ENCODE results near the gene TTPAL. TPM values are rescaled to one million over a fixed set of nuclear protein-coding genes. Genes with fewer than 3 reads are reported as not detected.

The TTPAL gene
- total RNA-seq, 1 experiment from 2014 or later: 10.3 TPM

DNA sequence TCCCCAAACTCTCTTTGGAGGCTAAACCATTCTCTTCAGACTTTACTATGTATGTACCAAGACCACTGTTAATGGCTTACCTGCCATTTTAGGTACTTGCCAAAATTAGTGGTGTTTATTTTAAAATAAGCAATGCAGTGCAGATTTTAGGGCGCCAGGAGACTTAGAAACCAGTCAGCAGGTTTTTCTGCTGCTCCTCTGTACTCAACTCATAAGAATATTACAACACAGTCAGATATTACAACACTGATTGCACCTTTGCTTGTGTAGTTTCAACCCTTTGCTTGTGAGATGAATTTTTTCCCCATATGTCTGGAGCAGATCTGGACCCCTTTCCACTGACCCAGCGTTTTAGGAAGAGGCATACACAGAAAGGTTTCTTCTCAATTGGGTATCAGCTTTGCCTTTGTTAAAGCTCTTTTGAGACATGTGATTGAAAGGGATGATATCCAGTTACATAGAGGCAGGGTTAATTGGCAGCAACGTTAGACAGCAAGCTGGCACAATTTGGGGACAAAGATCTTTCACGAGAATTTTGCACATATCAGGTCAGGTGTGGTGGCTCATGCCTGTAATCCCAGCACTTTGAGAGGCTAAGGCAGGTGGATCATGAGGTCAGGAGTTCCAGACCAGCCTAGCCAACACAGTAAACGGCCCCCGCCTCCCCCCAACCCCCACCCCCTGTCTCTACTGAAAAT is 6.2 kb downstream of the TTPAL start (continued):
- TF ChIP-seq, protein P1, sequence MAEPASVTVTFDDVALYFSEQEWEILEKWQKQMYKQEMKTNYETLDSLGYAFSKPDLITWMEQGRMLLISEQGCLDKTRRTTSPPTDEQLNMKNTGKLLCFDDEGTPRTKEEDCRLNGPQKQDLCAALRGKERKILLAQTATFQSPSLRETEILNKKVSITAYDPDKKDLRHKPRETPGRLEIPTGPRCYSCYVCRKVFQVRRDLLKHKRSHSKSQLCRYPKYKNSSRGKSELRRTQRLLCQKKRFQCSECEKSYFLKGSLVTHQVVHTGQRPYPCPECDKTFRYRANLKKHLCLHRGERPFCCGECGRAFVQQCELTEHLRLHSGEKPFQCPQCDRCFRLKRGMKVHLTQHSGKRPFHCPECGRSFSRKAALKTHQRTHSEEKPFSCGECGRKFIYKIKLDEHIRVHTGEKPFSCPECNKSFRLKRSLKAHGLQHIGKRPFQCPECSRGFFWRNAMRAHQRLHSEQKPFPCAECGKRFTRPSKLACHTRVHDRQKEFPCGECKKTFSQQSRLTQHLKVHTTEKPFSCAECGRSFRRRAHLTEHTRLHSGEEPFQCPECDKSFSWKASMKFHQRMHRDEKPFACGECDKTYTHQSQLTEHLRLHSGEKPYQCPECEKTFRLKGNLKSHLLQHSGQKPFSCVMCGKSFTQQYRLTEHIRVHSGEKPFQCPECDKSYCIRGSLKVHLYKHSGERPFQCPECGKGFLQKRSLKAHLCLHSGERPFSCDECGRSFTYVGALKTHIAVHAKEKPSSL (CRISPR knock-in tag; conservative IDR thresholded peaks at IDR 0.05): no peak
- no peak for TF ChIP-seq TP53 (CRISPR knock-in tag; IDR thresholded peaks at IDR 0.05)
- no peak for TF ChIP-seq NFATC4 (CRISPR knock-in tag; IDR thresholded peaks at IDR 0.05)
- TF ChIP-seq IRF2 (CRISPR knock-in tag; IDR thresholded peaks at IDR 0.05; ENCODE audit: borderline replicate concordance, low read depth): no peak
- TF ChIP-seq, protein P2, sequence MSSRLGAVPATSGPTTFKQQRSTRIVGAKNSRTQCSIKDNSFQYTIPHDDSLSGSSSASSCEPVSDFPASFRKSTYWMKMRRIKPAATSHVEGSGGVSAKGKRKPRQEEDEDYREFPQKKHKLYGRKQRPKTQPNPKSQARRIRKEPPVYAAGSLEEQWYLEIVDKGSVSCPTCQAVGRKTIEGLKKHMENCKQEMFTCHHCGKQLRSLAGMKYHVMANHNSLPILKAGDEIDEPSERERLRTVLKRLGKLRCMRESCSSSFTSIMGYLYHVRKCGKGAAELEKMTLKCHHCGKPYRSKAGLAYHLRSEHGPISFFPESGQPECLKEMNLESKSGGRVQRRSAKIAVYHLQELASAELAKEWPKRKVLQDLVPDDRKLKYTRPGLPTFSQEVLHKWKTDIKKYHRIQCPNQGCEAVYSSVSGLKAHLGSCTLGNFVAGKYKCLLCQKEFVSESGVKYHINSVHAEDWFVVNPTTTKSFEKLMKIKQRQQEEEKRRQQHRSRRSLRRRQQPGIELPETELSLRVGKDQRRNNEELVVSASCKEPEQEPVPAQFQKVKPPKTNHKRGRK (CRISPR knock-in tag; IDR thresholded peaks at IDR 0.05; ENCODE audit: borderline replicate concordance): no peak
- TF ChIP-seq, protein P3, sequence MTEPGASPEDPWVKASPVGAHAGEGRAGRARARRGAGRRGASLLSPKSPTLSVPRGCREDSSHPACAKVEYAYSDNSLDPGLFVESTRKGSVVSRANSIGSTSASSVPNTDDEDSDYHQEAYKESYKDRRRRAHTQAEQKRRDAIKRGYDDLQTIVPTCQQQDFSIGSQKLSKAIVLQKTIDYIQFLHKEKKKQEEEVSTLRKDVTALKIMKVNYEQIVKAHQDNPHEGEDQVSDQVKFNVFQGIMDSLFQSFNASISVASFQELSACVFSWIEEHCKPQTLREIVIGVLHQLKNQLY (CRISPR knock-in tag; IDR thresholded peaks at IDR 0.05): no peak
- no peak for TF ChIP-seq ATF1 (CRISPR knock-in tag; IDR thresholded peaks at IDR 0.05)
- no peak for TF ChIP-seq ZNF121 (CRISPR knock-in tag; IDR thresholded peaks at IDR 0.05)
- no peak for TF ChIP-seq FOXK1 (CRISPR knock-in tag; IDR thresholded peaks at IDR 0.05)
- no peak for TF ChIP-seq FOXP1 (CRISPR knock-in tag; IDR thresholded peaks at IDR 0.05; ENCODE audit: borderline replicate concordance)
- TF ChIP-seq, protein P4, sequence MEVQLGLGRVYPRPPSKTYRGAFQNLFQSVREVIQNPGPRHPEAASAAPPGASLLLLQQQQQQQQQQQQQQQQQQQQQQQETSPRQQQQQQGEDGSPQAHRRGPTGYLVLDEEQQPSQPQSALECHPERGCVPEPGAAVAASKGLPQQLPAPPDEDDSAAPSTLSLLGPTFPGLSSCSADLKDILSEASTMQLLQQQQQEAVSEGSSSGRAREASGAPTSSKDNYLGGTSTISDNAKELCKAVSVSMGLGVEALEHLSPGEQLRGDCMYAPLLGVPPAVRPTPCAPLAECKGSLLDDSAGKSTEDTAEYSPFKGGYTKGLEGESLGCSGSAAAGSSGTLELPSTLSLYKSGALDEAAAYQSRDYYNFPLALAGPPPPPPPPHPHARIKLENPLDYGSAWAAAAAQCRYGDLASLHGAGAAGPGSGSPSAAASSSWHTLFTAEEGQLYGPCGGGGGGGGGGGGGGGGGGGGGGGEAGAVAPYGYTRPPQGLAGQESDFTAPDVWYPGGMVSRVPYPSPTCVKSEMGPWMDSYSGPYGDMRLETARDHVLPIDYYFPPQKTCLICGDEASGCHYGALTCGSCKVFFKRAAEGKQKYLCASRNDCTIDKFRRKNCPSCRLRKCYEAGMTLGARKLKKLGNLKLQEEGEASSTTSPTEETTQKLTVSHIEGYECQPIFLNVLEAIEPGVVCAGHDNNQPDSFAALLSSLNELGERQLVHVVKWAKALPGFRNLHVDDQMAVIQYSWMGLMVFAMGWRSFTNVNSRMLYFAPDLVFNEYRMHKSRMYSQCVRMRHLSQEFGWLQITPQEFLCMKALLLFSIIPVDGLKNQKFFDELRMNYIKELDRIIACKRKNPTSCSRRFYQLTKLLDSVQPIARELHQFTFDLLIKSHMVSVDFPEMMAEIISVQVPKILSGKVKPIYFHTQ (CRISPR knock-in tag; IDR thresholded peaks at IDR 0.05): no peak
- TF ChIP-seq JAZF1 (CRISPR knock-in tag; IDR thresholded peaks at IDR 0.05): no peak
- TF ChIP-seq RORB (CRISPR knock-in tag; IDR thresholded peaks at IDR 0.05): no peak
- TF ChIP-seq, protein P5, sequence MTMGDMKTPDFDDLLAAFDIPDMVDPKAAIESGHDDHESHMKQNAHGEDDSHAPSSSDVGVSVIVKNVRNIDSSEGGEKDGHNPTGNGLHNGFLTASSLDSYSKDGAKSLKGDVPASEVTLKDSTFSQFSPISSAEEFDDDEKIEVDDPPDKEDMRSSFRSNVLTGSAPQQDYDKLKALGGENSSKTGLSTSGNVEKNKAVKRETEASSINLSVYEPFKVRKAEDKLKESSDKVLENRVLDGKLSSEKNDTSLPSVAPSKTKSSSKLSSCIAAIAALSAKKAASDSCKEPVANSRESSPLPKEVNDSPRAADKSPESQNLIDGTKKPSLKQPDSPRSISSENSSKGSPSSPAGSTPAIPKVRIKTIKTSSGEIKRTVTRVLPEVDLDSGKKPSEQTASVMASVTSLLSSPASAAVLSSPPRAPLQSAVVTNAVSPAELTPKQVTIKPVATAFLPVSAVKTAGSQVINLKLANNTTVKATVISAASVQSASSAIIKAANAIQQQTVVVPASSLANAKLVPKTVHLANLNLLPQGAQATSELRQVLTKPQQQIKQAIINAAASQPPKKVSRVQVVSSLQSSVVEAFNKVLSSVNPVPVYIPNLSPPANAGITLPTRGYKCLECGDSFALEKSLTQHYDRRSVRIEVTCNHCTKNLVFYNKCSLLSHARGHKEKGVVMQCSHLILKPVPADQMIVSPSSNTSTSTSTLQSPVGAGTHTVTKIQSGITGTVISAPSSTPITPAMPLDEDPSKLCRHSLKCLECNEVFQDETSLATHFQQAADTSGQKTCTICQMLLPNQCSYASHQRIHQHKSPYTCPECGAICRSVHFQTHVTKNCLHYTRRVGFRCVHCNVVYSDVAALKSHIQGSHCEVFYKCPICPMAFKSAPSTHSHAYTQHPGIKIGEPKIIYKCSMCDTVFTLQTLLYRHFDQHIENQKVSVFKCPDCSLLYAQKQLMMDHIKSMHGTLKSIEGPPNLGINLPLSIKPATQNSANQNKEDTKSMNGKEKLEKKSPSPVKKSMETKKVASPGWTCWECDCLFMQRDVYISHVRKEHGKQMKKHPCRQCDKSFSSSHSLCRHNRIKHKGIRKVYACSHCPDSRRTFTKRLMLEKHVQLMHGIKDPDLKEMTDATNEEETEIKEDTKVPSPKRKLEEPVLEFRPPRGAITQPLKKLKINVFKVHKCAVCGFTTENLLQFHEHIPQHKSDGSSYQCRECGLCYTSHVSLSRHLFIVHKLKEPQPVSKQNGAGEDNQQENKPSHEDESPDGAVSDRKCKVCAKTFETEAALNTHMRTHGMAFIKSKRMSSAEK (CRISPR knock-in tag; IDR thresholded peaks at IDR 0.05; ENCODE audit: borderline replicate concordance): no peak

DNA sequence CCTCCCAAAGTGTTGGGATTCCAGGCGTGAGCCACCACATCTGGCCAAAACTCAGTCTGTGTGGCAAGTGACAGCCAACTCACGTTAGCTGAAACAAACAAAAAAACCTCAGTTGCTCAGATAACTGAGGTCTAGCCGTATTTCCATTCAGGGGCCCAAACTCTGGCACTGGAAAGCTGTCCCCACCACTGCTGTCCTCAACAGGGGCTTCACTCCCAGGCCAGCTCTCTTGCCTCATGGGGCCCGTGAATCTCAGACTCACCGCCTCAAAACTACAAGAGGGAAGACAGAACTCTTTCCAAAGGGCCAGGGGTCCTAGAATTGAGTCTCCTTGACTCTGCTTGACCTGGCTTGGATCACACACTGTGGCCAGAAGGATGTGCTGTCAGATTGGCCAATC is 7.4 kb downstream of the TTPAL start:
- ATAC-seq (no peak), DNase-seq (ENCODE audit: low spot score) (no peak)
- TF ChIP-seq RELA (CRISPR knock-in tag; IDR thresholded peaks at IDR 0.05; ENCODE audit: borderline replicate concordance) (no peak), KAT7 (CRISPR knock-in tag; IDR thresholded peaks at IDR 0.05; ENCODE audit: borderline replicate concordance) (no peak)
- TF ChIP-seq, protein P6, sequence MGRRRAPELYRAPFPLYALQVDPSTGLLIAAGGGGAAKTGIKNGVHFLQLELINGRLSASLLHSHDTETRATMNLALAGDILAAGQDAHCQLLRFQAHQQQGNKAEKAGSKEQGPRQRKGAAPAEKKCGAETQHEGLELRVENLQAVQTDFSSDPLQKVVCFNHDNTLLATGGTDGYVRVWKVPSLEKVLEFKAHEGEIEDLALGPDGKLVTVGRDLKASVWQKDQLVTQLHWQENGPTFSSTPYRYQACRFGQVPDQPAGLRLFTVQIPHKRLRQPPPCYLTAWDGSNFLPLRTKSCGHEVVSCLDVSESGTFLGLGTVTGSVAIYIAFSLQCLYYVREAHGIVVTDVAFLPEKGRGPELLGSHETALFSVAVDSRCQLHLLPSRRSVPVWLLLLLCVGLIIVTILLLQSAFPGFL (CRISPR knock-in tag; IDR thresholded peaks at IDR 0.05; ENCODE audit: borderline replicate concordance): no peak
- Mint-ChIP-seq H3K9me3 (no peaks in the 10 kb centered on the region), H3K36me3 (peaks cover 13% of the 10 kb centered on the region), H3K4me3 (no peak overlapping the region), H3K27ac (no peak overlapping the region), H3K27me3 (ENCODE audit: low read depth) (no peaks in the 10 kb centered on the region; the same call in 1 of the 2 replicates), H3K4me1 (no peaks in the 10 kb centered on the region)
- POLR2A ChIA-PET: no interaction called here
- CTCF ChIA-PET: interaction anchor here (0.6 kb wide), 1 partner anchor 94 kb away, joined by 3 read pairs; no protein-coding TSS in a partner anchor
